Erythroblast (primary cell): ENCODE measurements around the gene RSPH6A.

ENCODE experiments used
- GATA1 ChIP-seq: IDR thresholded peaks from 2 replicates; pipeline ENCODE4 v1.6.1; 2011; ENCODE audit warnings: low read depth, mild to moderate bottlenecking, control low read depth, low read length, moderate library complexity
- POLR2A ChIP-seq: IDR thresholded peaks from 2 replicates; pipeline ENCODE4 v1.6.1; 2011; ENCODE audit warnings: mild to moderate bottlenecking, low read length

DNA sequence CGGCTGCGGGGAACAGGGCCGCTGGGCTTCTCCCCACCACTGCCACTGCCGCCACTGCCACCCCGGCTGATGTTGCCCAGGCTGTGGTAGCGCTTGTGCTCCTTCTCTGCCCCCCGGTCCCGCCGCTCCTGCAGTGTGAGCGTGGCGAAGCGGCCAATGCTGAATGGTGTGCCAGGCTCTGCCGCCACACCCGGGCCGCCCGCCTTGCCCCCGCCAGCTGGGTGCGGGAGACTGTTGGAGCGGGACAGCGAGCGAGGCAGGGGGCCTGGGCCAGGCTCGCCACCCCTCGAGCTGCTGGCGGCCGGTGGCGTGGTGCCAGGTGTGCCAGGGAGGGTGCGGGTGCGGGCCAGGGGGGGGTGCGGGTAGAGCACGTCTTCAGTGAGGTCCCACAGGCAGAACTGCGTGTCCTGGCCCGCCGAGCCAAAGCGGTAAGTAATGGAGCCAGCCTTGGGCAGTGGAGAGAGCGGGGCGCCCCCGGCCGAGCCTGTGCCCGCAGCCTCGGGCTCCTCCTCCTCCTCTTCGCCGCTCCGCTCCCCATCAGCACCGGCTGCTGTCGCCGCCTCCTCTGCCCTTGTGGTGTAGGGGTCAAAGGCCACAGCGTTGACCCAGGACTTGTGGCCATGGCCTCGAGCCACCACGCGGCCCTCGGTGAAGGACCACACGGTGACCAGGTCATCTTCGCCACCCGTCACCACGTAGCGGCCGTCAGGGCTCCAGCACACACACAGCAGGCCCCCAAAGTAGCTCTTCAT is 29.2 kb downstream of the RSPH6A start:
- no peak for TF ChIP-seq POLR2A
- no peak for TF ChIP-seq GATA1
